ENCODE results near the gene CLCC1. TPM values are rescaled to one million over a fixed set of nuclear protein-coding genes. Genes with fewer than 3 reads are reported as not detected.
A peak's percentile ranks its signal among the peaks of the same experiment; 100 is the strongest.
"Not testable (repeated sequence)": the region's sequence is repeated elsewhere in the genome, so short reads cannot be mapped to it uniquely, and the experiment has no call there.

The CLCC1 gene, protein sequence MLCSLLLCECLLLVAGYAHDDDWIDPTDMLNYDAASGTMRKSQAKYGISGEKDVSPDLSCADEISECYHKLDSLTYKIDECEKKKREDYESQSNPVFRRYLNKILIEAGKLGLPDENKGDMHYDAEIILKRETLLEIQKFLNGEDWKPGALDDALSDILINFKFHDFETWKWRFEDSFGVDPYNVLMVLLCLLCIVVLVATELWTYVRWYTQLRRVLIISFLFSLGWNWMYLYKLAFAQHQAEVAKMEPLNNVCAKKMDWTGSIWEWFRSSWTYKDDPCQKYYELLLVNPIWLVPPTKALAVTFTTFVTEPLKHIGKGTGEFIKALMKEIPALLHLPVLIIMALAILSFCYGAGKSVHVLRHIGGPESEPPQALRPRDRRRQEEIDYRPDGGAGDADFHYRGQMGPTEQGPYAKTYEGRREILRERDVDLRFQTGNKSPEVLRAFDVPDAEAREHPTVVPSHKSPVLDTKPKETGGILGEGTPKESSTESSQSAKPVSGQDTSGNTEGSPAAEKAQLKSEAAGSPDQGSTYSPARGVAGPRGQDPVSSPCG
- total RNA-seq = 10 to 100 TPM; 27.4 to 29.2 TPM
- polyA plus RNA-seq = 10 to 100 TPM in 1 of 2 donors, 1 to 10 TPM in 1; 9.7 to 12.2 TPM
- long read RNA-seq, donor 1, full-length matches to known transcripts = 3 of 3 reads
- long read RNA-seq, donor 1, partial matches to known transcripts = 0 of 3 reads
- long read RNA-seq, donor 1, other reads (novel, unspliced or antisense) = 0 of 3 reads
- long read RNA-seq, donor 2 = 0 reads
- long read RNA-seq, donor 3, full-length matches to known transcripts = 1 of 1 reads
- long read RNA-seq, donor 3, partial matches to known transcripts = 0 of 1 reads
- long read RNA-seq, donor 3, other reads (novel, unspliced or antisense) = 0 of 1 reads
- long read RNA-seq, donor 4 = 0 reads
- long read RNA-seq, donor 5, full-length matches to known transcripts = 1 of 1 reads
- long read RNA-seq, donor 5, partial matches to known transcripts = 0 of 1 reads
- long read RNA-seq, donor 5, other reads (novel, unspliced or antisense) = 0 of 1 reads

DNA sequence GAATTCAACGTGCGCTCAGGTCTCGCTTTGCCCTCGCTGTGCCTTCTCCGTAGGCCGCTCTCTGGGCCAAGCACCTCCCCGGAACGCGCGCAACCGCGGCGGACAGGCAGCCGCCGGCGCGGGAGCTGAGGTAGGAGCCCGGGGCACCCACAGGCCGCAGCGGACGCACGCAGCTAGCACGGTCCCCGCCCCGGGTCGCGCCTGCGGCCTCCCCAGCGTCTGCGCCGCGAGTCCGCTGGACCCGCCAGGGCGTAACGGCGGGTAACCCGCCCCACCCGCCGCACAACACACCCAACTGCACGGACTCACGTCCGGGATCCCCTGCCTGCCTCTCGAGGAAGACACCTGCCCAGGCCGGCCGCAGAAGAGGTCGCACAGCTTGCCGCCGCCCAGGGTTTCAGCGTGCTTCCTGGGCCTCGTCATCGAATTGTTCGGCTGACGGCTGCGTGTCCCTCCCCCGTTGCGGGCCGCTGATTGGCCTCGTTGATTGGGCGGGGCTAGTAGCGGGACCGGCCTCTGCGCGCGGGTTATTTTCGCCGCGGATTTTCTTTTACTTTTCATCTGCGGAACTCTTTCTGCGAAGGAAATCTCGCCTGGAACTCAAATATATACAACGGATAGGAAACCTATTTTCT, at the start of gene CLCC1:
Gene CLCC1 (minus strand): TSS at position 433 of the 635 bp plus-strand sequence. CDS start 13,047 bp downstream, outside the sequence.
- ATAC-seq (ENCODE audit: insufficient read depth, low FRiP score) (peak; percentile 98), DNase-seq (peak; percentile 94)
- no peaks in the 10 kb centered on the region for H3K27me3 ChIP-seq (ENCODE audit: control insufficient read depth in 3 of 3, insufficient read depth in 3 of 3, low read length in 2 of 3)
- peak within 1 kb of the TSS; percentile 82 to 87 for H3K9ac ChIP-seq (ENCODE audit: insufficient read depth in 1 of 2, low read length in 2 of 2)
- H3K9me3 ChIP-seq (ENCODE audit: control insufficient read depth in 4 of 4, insufficient read depth in 3 of 4, low read length in 3 of 4) = no peaks in the 10 kb centered on the region
- peaks cover 0 to 4% (median 0%) of the 10 kb centered on the region in 4 donors for H3K36me3 ChIP-seq (ENCODE audit: control insufficient read depth in 4 of 4, insufficient read depth in 4 of 4, low read length in 4 of 4)
- H3K4me1 ChIP-seq (ENCODE audit: control insufficient read depth in 5 of 5, insufficient read depth in 5 of 5, low read length in 5 of 5) = peaks cover 0 to 9% (median 3%) of the 10 kb centered on the region in 5 donors
- TF ChIP-seq, protein P1, sequence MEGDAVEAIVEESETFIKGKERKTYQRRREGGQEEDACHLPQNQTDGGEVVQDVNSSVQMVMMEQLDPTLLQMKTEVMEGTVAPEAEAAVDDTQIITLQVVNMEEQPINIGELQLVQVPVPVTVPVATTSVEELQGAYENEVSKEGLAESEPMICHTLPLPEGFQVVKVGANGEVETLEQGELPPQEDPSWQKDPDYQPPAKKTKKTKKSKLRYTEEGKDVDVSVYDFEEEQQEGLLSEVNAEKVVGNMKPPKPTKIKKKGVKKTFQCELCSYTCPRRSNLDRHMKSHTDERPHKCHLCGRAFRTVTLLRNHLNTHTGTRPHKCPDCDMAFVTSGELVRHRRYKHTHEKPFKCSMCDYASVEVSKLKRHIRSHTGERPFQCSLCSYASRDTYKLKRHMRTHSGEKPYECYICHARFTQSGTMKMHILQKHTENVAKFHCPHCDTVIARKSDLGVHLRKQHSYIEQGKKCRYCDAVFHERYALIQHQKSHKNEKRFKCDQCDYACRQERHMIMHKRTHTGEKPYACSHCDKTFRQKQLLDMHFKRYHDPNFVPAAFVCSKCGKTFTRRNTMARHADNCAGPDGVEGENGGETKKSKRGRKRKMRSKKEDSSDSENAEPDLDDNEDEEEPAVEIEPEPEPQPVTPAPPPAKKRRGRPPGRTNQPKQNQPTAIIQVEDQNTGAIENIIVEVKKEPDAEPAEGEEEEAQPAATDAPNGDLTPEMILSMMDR (IDR thresholded peaks at IDR 0.05; ENCODE audit: control extremely low read depth, extremely low read depth) = no peak
- peak within 1 kb of the TSS; percentile 99 for H3K27ac ChIP-seq (ENCODE audit: low read depth in 1 of 2, low read length in 1 of 2)
- WGBS, 2 donors = 0% methylated on average over 61 to 72 of the region's 72 CpGs
- peak within 1 kb of the TSS; percentile 83 for H3K4me3 ChIP-seq

DNA sequence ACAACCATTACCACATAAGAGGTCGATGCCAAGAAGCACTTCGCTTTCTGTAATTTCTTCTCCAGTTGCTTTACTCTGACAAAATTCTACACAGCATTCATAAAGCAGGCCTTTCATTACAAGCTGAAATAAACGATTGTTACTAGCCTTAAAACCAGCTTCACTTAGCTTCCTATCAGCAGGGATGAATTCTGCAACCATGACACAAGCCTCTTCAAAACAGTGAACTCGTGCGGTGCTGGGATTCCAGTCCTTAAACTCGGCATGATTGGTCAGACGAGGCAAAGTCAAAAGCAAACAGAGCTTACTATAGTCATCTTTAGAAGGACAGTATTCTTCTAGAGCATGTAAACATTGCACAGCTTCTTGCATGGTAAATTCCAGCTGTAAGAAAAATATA, 48.1 kb upstream of the CLCC1 start:
- Histone ChIP-seq H3K9ac (ENCODE audit: insufficient read depth in 1 of 2, low read length in 2 of 2) (no peak overlapping the region), H3K27ac (ENCODE audit: low read depth in 1 of 2, low read length in 1 of 2) (no peak overlapping the region), H3K27me3 (ENCODE audit: control insufficient read depth in 3 of 3, insufficient read depth in 3 of 3, low read length in 2 of 3) (no peaks in the 10 kb centered on the region), H3K9me3 (ENCODE audit: control insufficient read depth in 4 of 4, insufficient read depth in 3 of 4, low read length in 3 of 4) (no peaks in the 10 kb centered on the region), H3K4me1 (ENCODE audit: control insufficient read depth in 5 of 5, insufficient read depth in 5 of 5, low read length in 5 of 5) (no peaks in the 10 kb centered on the region), H3K4me3 (no peak overlapping the region), H3K36me3 (ENCODE audit: control insufficient read depth in 4 of 4, insufficient read depth in 4 of 4, low read length in 4 of 4) (peaks cover 12 to 23% (median 14%) of the 10 kb centered on the region in 4 donors)
- ATAC-seq (ENCODE audit: insufficient read depth, low FRiP score) (no peak), DNase-seq (no peak)
- 84 to 92% methylated on average over 7 of the region's 7 CpGs for WGBS, 2 donors
- TF ChIP-seq, protein P1 (IDR thresholded peaks at IDR 0.05; ENCODE audit: control extremely low read depth, extremely low read depth) = no peak

DNA sequence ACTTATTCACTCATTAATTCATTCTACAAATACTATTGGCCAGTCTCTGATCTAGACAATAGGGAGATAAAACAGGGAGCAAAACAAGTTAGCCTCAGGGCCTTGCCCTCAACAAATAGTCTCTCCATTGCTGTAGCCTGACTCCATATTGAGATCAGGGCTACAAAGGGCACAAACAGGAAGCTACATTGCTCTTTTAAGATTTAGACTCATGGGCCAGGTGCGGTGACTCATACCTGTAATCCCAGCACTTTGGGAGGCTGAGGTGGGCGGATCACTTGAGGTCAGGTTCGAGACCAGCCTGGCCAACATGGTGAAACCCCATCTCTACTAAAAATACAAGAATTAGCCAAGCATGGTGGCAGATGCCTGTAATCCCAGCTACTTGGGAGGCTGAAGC, 33.3 kb upstream of the CLCC1 start:
- not testable (repeated sequence) for ATAC-seq (ENCODE audit: insufficient read depth, low FRiP score); H3K9ac ChIP-seq (ENCODE audit: insufficient read depth in 1 of 2, low read length in 2 of 2); H3K27ac ChIP-seq (ENCODE audit: low read depth in 1 of 2, low read length in 1 of 2); H3K4me1 ChIP-seq (ENCODE audit: control insufficient read depth in 5 of 5, insufficient read depth in 5 of 5, low read length in 5 of 5); H3K4me3 ChIP-seq; H3K9me3 ChIP-seq (ENCODE audit: control insufficient read depth in 4 of 4, insufficient read depth in 3 of 4, low read length in 3 of 4); DNase-seq; H3K27me3 ChIP-seq (ENCODE audit: control insufficient read depth in 3 of 3, insufficient read depth in 3 of 3, low read length in 2 of 3)
- WGBS, 2 donors = 94% methylated on average over 3 of the region's 3 CpGs
- peaks cover 8 to 32% (median 29%) of the 10 kb centered on the region in 4 donors for H3K36me3 ChIP-seq (ENCODE audit: control insufficient read depth in 4 of 4, insufficient read depth in 4 of 4, low read length in 4 of 4)
